GM21737 (cell line): Measurements from ENCODE around the gene TNFRSF6B.

ENCODE experiments used
- ATAC-seq: cut with Tn5 transposase; IDR thresholded peaks from one replicate; pipeline ENCODE4 v1.9.1; 2021; ENCODE audit warnings: mild to moderate bottlenecking, moderate library complexity; ENCODE audit not compliant: unreplicated experiment

Gene TNFRSF6B

GRCh38 chr20:63734946-63735858 lies 38.8 kb downstream of the TNFRSF6B start:
- ATAC-seq: no peak

GRCh38 chr20:63735859-63736718 lies 39.6 kb downstream of the TNFRSF6B start, which contains the start of gene LIME1:
Gene LIME1 (plus strand): TSS chr20:63736664. CDS start chr20:63737550, 886 bp downstream.
- no peak for ATAC-seq

- ATAC-seq: no peak
Observed at GRCh38 chr20:63736893-63737694, 40.6 kb downstream of the TNFRSF6B start.

- no peak for ATAC-seq
Observed at GRCh38 chr20:63737695-63737944, 41.2 kb downstream of the TNFRSF6B start.

- no peak for ATAC-seq
Observed at GRCh38 chr20:63737945-63738686, 41.7 kb downstream of the TNFRSF6B start.

GRCh38 chr20:63738687-63739129 lies 42.3 kb downstream of the TNFRSF6B start:
- ATAC-seq: no peak

GRCh38 chr20:63739130-63740069 lies 42.9 kb downstream of the TNFRSF6B start, which contains the start of gene SLC2A4RG:
Gene SLC2A4RG (plus strand): TSS chr20:63739776. CDS start chr20:63739913, 137 bp downstream.
- peak; percentile 45 for ATAC-seq

GRCh38 chr20:63740070-63740626 lies 43.7 kb downstream of the TNFRSF6B start:
- peak; percentile 8 for ATAC-seq

GRCh38 chr20:63740627-63741353 lies 44.3 kb downstream of the TNFRSF6B start:
- ATAC-seq: no peak

GRCh38 chr20:63741354-63741675 lies 44.9 kb downstream of the TNFRSF6B start:
- ATAC-seq: no peak

- no peak for ATAC-seq
Observed at GRCh38 chr20:63741676-63742380, 45.4 kb downstream of the TNFRSF6B start.

GRCh38 chr20:63742381-63743024 lies 46.1 kb downstream of the TNFRSF6B start:
- ATAC-seq: no peak

- ATAC-seq: no peak
Observed at GRCh38 chr20:63743210-63743970, 46.9 kb downstream of the TNFRSF6B start.

GRCh38 chr20:63744158-63744557 lies 47.7 kb downstream of the TNFRSF6B start:
- ATAC-seq: no peak

GRCh38 chr20:63744574-63745423 lies 48.3 kb downstream of the TNFRSF6B start:
- no peak for ATAC-seq
